ENCODE measurements around the gene DPEP3.

DNA sequence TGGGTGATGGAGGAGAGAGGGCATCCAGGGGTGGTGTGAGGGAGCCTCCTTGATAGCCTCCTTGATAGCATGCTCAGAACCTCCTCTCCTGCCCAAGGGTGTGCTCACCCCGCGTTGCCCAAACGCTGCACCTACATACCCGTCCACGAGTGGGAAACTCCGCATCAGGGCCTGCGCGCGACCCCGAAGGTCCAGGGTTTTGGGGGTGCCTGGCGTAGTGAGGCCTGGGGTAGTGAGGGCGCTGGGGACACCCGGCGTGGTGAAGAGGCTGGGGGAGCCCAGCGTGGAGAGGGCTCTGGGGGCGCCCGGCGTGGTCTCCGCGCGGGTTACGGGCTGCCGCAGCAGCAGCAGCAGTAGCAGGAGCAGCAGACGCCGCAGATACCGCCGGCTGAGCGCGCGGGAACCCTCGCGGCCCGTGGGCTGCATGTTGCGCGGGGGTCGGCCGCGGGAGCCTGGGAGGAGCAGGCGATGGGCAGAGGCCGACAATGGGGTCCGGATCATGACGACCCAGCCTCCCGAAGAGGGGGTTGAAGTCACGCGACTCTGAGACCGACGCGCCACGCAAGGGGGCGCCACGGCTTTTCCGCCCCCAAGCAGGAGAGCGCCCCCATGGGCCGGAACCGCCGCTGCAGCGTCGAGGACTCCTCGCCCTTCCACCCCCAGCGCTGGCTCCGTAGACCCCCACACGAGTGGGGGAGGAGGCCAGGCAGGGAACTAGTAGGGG, at the start of gene DPEP3:
- TF ChIP-seq SMAD3 (CRISPR knock-in tag; IDR thresholded peaks at IDR 0.05; ENCODE audit: borderline replicate concordance) (no peak), TEAD1 (CRISPR knock-in tag; IDR thresholded peaks at IDR 0.05) (no peak), ZNF121 (CRISPR knock-in tag; IDR thresholded peaks at IDR 0.05) (no peak), ZBTB21 (CRISPR knock-in tag; IDR thresholded peaks at IDR 0.05; ENCODE audit: borderline replicate concordance) (no peak), RORB (CRISPR knock-in tag; IDR thresholded peaks at IDR 0.05) (no peak), ZNF416 (CRISPR knock-in tag; IDR thresholded peaks at IDR 0.05) (no peak), NFYB (CRISPR knock-in tag; conservative IDR thresholded peaks at IDR 0.05; ENCODE audit: low read depth) (no peak), CREB1 (CRISPR knock-in tag; IDR thresholded peaks at IDR 0.05) (no peak)
- TF ChIP-seq, protein P1, sequence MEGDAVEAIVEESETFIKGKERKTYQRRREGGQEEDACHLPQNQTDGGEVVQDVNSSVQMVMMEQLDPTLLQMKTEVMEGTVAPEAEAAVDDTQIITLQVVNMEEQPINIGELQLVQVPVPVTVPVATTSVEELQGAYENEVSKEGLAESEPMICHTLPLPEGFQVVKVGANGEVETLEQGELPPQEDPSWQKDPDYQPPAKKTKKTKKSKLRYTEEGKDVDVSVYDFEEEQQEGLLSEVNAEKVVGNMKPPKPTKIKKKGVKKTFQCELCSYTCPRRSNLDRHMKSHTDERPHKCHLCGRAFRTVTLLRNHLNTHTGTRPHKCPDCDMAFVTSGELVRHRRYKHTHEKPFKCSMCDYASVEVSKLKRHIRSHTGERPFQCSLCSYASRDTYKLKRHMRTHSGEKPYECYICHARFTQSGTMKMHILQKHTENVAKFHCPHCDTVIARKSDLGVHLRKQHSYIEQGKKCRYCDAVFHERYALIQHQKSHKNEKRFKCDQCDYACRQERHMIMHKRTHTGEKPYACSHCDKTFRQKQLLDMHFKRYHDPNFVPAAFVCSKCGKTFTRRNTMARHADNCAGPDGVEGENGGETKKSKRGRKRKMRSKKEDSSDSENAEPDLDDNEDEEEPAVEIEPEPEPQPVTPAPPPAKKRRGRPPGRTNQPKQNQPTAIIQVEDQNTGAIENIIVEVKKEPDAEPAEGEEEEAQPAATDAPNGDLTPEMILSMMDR (IDR thresholded peaks at IDR 0.05), result peak; percentile 80
- TF ChIP-seq, protein P2, sequence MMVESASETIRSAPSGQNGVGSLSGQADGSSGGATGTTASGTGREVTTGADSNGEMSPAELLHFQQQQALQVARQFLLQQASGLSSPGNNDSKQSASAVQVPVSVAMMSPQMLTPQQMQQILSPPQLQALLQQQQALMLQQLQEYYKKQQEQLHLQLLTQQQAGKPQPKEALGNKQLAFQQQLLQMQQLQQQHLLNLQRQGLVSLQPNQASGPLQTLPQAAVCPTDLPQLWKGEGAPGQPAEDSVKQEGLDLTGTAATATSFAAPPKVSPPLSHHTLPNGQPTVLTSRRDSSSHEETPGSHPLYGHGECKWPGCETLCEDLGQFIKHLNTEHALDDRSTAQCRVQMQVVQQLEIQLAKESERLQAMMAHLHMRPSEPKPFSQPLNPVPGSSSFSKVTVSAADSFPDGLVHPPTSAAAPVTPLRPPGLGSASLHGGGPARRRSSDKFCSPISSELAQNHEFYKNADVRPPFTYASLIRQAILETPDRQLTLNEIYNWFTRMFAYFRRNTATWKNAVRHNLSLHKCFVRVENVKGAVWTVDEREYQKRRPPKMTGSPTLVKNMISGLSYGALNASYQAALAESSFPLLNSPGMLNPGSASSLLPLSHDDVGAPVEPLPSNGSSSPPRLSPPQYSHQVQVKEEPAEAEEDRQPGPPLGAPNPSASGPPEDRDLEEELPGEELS (CRISPR knock-in tag; IDR thresholded peaks at IDR 0.05), result no peak

All from WTC11 (cell line).